DMS53 treated with DMSO at 0.1 percent for 48 hours (cell line): ENCODE results near the gene ISOC2.
"Not testable (repeated sequence)": the region's sequence is repeated elsewhere in the genome, so short reads cannot be mapped to it uniquely, and the experiment has no call there.

Experiments
- DNase-seq: peaks from one replicate; lab custom pipeline; 2025; ENCODE audit not compliant: unreplicated experiment; lab: John Stamatoyannopoulos, UW

ISOC2 gene

DNA sequence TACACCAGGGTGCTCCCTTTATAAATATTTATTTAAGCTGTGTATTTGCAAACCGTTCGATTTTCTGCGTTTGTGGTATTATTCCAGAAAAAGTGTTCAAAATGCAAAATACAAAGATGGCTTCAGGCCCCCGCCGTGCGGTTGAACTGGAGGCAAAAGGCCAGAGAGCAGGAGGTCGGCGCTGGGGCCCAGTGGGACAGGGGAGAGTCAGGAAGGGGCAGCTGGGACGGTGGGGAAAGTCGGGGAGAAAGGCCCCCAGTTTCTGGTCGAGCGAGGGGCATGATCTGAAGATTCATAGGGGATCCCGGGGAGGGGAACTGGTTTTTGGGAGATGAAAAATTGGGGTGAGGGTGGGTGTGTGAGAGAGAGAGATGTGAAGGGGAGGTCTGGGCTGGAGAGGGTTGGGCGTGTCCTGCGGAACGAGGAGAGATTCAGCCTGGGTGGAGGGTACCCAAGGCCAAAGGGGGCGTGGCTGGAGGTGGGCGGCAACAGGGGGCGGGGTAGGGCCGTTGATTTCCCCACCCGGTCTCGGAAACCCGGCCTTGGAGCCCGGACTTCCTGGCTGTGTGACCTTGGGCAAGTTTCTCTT lies 678 bp downstream of the ISOC2 start:
- no peak for DNase-seq

GRCh38 chr19:55459950-55460657 lies 1.3 kb downstream of the ISOC2 start:
- no peak for DNase-seq

GRCh38 chr19:55459551-55459949 lies 1.9 kb downstream of the ISOC2 start:
- no peak for DNase-seq

DNA sequence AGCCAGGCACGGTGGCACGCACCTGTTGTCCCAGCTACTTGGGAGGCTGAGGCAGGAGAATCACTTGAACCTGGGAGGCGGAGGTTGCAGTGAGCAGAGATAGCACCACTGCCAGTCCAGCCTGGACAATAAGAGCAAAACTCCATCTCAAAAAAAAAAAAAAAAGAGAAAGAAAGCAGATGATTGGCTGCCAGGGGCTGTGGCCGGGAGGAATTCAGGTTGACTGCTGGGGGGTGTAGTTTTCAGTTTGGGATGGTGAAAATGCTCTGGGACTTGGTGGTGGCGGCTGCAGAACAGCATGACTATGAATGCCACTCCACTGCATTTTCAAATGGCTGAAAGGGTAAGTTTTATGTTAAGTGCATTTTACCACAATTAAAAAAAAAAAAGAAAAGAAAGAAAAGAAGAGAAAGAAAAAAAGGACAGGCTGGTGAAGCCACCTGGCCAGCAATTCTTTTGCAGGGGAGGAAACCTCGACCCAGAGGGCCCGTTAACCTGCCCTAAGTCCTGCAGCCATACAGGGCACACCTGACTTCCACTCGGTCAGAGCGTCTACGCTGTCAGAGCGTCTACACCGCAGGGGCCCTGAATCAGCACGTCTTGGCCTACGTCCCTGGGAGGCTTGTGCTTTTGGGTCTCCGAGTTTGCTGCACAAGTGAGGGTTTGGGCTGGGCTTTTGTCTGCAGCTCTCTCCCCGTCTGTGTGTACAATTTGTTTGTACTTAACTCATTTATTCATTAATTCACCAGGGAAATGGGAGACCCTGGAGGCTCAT lies 3.6 kb downstream of the ISOC2 start:
- DNase-seq = no peak

DNA sequence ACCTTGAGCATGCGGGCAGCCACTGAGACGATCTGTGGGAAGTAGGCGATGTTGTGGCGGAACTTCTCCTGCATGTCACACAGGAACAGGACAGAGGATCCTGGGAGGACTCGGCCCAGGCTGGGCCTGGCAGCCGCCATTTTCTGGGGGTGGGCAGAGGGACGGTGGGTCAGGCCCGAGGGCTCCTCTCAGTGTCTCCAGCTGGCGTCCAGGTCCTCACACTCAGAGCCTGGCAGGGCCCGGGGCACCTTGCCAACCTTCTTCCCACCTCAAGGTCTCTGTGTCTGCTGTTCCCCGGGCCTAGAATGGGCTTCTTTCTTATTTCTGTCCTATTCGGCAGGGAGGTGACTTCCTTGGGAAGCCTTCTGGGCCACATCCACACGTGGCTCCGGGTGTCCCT lies 5.1 kb downstream of the ISOC2 start:
- no peak for DNase-seq

GRCh38 chr19:55455576-55456235 lies 5.7 kb downstream of the ISOC2 start:
- no peak for DNase-seq

DNA sequence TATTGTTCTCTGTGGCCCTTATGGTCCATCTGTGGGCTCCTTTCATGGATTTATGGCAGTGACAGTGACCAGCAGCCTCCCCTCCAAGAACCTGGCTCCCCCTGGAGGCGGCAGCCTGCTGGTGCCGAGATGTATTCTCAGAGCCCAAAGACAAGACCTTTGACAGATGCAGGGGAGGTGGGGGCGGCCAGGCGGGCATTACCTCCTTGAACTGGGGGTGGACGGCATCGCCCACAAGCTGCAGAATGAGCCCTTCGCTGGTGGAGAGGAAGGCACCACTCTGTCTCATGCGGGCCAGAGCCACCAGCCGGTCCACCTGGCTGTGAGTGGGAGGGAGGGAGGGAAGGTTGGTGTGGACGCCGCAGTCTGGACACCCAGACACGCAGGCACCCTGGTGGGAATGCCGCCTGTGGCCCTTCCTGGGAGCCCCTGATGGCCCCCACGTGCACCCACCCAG lies 6.6 kb downstream of the ISOC2 start:
- peak; percentile 43 for DNase-seq

- no peak for DNase-seq
Observed at GRCh38 chr19:55453511-55454260, 7.8 kb downstream of the ISOC2 start.

GRCh38 chr19:55452749-55453346 lies 8.6 kb downstream of the ISOC2 start:
- DNase-seq = peak; percentile 73

DNA sequence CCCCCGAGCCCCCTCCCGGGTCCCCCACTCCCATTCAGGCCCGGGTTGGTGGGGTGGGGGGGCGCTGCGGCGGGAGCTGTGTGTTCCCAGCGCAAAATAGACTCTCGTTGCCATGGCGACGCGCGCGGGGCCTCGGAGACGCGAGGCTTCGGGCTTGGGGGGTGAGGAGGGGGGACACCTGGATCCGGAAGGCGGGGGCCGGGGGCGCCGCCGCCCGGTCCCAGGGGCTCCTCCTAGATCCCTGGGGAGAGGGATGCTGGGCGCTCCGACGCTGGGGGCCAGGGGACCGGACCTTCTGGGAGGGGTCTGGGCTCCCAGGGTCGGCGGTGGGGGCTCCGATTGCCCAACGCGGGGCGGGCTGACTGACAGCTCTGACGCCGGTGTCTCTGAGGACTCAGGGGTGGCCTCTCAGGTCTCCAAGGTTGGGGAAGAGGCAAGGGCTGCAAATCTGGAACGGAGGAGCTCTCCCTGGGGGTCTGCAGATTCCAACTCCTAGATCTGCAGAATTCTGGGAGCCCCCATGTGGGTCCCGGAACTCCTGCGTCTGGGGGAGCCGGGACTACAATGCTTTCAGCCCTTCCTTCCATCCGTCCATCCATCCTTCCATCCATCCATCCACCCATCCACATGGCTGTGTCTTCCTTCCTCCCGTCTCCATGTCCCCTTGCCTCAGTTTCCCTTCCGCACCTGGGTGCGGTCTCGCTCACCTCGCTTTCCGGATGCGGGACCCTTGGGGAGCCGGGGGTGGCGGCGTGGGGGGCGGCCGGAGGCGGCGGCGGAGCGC lies 9.3 kb downstream of the ISOC2 start:
- DNase-seq = no peak

DNA sequence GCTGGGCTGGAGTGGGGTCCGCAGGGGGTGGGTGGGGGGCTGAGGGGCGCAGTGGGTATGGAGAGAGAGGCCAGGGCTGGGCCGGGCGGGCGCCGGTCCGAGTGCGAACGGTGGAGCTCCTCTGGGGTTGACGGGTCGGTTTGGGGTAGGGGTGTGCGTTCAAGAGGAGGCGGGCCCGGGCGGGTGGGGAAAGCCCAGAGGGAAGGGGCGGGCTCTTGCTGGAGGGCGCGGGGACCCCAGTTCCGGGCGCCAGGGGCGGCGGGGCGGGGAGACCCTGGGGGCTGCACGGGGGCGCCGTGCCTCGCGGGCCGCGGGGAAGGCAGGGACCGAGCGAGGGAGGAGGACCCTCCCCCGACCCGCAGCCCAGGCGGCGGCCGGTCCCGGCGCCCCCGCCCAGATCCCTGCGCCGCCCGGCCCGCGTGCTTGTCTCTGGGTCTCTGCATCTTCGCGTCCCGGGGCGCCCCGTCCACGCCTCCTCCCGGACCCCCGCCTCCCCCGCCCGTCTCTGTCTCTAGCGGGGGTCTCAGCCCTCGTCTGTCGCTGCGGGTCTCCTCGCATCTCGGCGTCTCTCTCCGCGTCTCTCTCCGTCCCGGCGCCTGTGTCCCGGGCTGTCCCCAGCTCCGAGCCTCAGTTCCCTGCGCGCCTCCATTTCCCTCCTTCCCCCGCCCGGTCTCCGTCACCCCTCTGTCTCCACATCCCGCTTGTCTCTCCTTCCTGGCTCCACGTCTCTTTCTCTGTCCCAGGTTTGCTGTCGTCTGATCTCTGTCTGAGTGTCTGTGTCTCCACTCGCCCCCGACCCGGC lies 10.1 kb downstream of the ISOC2 start:
- DNase-seq = no peak

DNA sequence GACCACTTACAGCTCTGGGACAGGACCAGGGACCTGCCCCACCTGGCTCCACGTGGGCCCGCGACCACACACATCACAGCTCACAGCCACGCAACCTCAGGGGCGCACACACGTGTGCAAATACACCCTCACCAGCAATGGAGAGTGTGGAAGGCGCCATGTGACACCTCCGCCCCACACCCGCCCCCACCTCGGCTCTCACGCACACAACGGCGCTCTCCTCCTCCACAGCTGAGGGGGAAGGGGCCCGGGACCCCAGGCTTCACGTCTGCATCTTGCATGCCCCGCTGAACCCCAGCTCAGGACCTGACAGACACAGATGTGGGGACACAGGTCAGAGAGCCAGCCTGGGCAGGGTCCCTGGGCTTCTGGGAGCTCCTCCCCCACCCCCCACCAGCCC lies 12.0 kb downstream of the ISOC2 start:
- DNase-seq = no peak

DNA sequence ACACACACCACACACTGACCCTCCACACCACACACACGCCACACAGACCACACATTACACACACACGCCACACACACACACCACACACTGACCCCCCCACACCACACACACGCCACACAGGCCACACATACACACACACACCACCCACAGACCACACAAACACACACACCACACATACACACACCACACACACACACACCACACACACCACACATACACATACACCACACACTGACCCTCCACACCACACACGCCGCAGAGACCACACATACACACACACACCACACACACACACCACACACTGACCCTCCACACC lies 13.3 kb downstream of the ISOC2 start:
- not testable (repeated sequence) for DNase-seq

GRCh38 chr19:55447421-55448174 lies 13.8 kb downstream of the ISOC2 start:
- peak; percentile 47 for DNase-seq

- no peak for DNase-seq
Observed at GRCh38 chr19:55446060-55446459, 15.4 kb downstream of the ISOC2 start.

DNA sequence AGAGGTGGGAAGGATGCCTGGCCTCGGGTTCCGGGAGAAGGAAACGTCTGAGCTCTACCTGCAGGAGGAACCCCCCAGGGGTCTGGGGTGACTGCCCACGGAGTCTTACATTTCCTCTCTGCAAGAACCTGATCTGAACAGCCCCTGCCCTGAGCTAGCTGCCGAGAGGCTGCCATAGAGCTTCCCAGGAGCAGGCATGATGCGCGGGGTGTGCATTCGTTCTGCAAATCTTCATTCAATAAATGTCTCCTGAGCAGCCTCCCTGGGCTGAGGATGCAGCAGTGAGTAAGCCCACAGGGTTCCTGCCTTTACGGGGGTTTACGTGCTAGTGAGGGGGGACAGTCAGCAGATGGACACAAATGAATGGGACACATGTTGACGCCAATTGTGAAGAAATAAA lies 16.8 kb downstream of the ISOC2 start:
- DNase-seq = no peak

- no peak for DNase-seq
Observed at GRCh38 chr19:55443824-55444480, 17.5 kb downstream of the ISOC2 start.
